ENCODE measurements around the gene CEP128.

The CEP128 gene

DNA sequence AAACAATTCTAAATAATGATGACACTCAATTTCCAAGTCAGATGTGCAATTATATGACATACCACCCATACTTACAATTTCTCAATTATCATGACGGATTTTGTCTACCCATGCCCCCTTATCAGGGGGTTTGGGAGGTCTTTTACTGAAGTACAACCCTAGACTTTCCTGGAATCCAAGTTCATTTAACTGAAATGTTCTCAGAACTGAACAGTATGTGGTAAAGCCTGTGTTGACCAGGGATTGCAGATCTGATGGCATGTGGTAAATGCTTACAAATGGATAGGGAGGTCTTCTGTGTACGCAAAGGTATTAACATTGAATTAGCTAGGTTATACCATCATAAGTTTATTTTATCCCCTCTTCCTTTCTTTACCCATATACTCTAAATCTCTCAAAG lies 281.8 kb downstream of the CEP128 start:
- DNase-seq (ENCODE audit: low read depth in 2 of 2): no peak
- TF ChIP-seq, protein P1, sequence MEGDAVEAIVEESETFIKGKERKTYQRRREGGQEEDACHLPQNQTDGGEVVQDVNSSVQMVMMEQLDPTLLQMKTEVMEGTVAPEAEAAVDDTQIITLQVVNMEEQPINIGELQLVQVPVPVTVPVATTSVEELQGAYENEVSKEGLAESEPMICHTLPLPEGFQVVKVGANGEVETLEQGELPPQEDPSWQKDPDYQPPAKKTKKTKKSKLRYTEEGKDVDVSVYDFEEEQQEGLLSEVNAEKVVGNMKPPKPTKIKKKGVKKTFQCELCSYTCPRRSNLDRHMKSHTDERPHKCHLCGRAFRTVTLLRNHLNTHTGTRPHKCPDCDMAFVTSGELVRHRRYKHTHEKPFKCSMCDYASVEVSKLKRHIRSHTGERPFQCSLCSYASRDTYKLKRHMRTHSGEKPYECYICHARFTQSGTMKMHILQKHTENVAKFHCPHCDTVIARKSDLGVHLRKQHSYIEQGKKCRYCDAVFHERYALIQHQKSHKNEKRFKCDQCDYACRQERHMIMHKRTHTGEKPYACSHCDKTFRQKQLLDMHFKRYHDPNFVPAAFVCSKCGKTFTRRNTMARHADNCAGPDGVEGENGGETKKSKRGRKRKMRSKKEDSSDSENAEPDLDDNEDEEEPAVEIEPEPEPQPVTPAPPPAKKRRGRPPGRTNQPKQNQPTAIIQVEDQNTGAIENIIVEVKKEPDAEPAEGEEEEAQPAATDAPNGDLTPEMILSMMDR (IDR thresholded peaks at IDR 0.05; ENCODE audit: low read depth, low read length): no peak
- no peak overlapping the region for H3K4me3 ChIP-seq (replicated peaks in 1 of 2; ENCODE audit: low read depth in 2 of 2, low read length in 2 of 2)

DNA sequence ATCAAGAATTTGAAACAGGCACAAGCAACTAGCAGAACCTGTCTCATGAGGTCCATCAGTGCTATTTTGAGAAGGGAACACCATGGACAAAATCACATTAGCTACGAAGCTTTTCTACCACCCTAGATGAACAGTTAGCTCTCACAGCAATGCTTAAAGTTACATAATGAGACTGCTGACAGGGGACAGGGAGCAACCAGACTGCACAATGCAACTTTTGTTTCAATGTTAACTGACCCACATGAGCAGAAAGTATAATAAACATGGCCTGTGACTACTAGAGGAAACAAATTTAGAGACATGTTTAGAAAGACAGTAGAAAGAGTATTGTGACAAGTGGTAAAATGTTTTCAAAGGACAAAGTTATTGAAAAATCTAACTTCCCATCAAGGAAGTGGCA lies 282.8 kb downstream of the CEP128 start:
- DNase-seq (ENCODE audit: low read depth in 2 of 2): no peak
- TF ChIP-seq, protein P1 (IDR thresholded peaks at IDR 0.05; ENCODE audit: low read depth, low read length): no peak
- no peak overlapping the region for H3K4me3 ChIP-seq (replicated peaks in 1 of 2; ENCODE audit: low read depth in 2 of 2, low read length in 2 of 2)

DNA sequence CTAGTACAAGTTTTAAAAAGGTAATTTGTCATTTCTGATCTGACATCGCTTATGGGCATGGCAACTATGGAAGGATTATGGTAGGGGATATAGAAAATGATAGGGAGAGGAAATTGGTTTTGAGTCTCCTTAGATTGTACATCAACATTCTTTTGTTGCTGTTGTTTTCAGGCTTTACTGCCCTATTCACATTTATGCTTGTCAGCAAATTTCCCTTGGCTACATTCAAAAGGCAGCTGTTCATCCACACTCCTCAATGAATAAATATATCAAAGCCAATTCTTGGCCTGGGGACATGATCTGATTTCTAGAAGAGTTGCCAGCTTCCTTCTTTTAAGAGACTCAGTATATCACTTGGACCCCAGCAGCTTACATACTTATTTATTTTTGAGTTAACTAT lies 283.4 kb downstream of the CEP128 start:
- H3K4me3 ChIP-seq (replicated peaks in 1 of 2; ENCODE audit: low read depth in 2 of 2, low read length in 2 of 2): no peak overlapping the region
- no peak for DNase-seq (ENCODE audit: low read depth in 2 of 2)
- TF ChIP-seq, protein P1 (IDR thresholded peaks at IDR 0.05; ENCODE audit: low read depth, low read length): no peak

DNA sequence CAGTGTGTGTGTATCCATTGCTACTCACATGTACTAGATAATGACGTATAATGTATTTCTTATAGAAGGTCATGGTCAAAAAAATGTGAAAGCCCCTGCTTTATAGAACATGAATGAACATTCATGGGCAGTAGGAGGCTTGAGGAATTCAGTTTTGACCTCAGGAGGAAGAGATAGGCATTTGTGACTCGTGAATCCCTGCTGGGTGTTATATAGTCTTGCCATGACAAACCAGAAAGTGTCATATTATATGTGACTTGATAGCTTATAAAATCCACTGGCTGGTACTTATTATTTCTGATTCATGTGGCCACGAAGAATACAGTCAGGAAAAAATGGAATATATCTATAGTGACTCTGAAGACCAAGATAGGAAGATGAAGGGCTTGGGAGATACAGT lies 287.6 kb downstream of the CEP128 start:
- TF ChIP-seq, protein P1 (IDR thresholded peaks at IDR 0.05; ENCODE audit: low read depth, low read length): no peak
- no peak overlapping the region for H3K4me3 ChIP-seq (replicated peaks in 1 of 2; ENCODE audit: low read depth in 2 of 2, low read length in 2 of 2)
- no peak for DNase-seq (ENCODE audit: low read depth in 2 of 2)

- H3K4me3 ChIP-seq (replicated peaks in 1 of 2; ENCODE audit: low read depth in 2 of 2, low read length in 2 of 2): no peak overlapping the region
- DNase-seq (ENCODE audit: low read depth in 2 of 2): no peak
- TF ChIP-seq, protein P1 (IDR thresholded peaks at IDR 0.05; ENCODE audit: low read depth, low read length): no peak
These were observed 295.7 kb downstream of the CEP128 start for GRCh38 chr14:80645667-80646413.

GRCh38 chr14:80644826-80645225 lies 296.7 kb downstream of the CEP128 start:
- TF ChIP-seq, protein P1 (IDR thresholded peaks at IDR 0.05; ENCODE audit: low read depth, low read length): no peak
- H3K4me3 ChIP-seq (replicated peaks in 1 of 2; ENCODE audit: low read depth in 2 of 2, low read length in 2 of 2): no peak overlapping the region
- peak in 1 of 2 donors; percentile 30 for DNase-seq (ENCODE audit: low read depth in 2 of 2)

All from cardiac fibroblast (primary cell).